Activated gamma-delta T cell treated with anti-CD3 and anti-CD28 coated beads, Interleukin-2, amount 50 U/mL, for 16 hours (primary cell): ENCODE measurements around the gene BCAT1.
"Not testable (repeated sequence)": the region's sequence is repeated elsewhere in the genome, so short reads cannot be mapped to it uniquely, and the experiment has no call there.

Experiments
- DNase-seq: peaks from one replicate; pipeline ENCODE4 v3.0.0-alpha.2; 2020; ENCODE audit warnings: low read depth

Gene BCAT1

GRCh38 chr12:24898606-24899005 is 50.3 kb downstream of the BCAT1 start:
- DNase-seq: no peak

- no peak for DNase-seq
These were observed 50.7 kb downstream of the BCAT1 start for GRCh38 chr12:24898185-24898584.

GRCh38 chr12:24896171-24896570 is 52.7 kb downstream of the BCAT1 start:
- DNase-seq: no peak

- no peak for DNase-seq
These were observed 53.3 kb downstream of the BCAT1 start for GRCh38 chr12:24895612-24896011.

GRCh38 chr12:24894879-24895278 is 54.0 kb downstream of the BCAT1 start:
- no peak for DNase-seq

GRCh38 chr12:24890048-24890803 is 58.7 kb downstream of the BCAT1 start:
- DNase-seq: no peak

- no peak for DNase-seq
These were observed 59.5 kb downstream of the BCAT1 start for GRCh38 chr12:24889411-24889810.

GRCh38 chr12:24888813-24889212 is 60.1 kb downstream of the BCAT1 start:
- DNase-seq: no peak

GRCh38 chr12:24884911-24885310 is 64.0 kb downstream of the BCAT1 start:
- DNase-seq: no peak

GRCh38 chr12:24881724-24882371 is 67.1 kb downstream of the BCAT1 start:
- DNase-seq: no peak

GRCh38 chr12:24881227-24881626 is 67.7 kb downstream of the BCAT1 start:
- DNase-seq: no peak

GRCh38 chr12:24880732-24881131 is 68.2 kb downstream of the BCAT1 start:
- DNase-seq: no peak

- no peak for DNase-seq
These were observed 69.3 kb downstream of the BCAT1 start for GRCh38 chr12:24879644-24880043.

- no peak for DNase-seq
These were observed 73.9 kb downstream of the BCAT1 start for GRCh38 chr12:24875014-24875413.

- DNase-seq: no peak
These were observed 76.7 kb downstream of the BCAT1 start for GRCh38 chr12:24872211-24872610.

GRCh38 chr12:24866139-24866538 is 82.8 kb downstream of the BCAT1 start:
- DNase-seq: not testable (repeated sequence)

GRCh38 chr12:24864796-24865125 is 84.1 kb downstream of the BCAT1 start:
- no peak for DNase-seq

GRCh38 chr12:24861766-24862540 is 86.9 kb downstream of the BCAT1 start:
- no peak for DNase-seq

GRCh38 chr12:24860546-24860945 is 88.4 kb downstream of the BCAT1 start:
- no peak for DNase-seq

- no peak for DNase-seq
These were observed 92.4 kb downstream of the BCAT1 start for GRCh38 chr12:24856541-24856940.

GRCh38 chr12:24854908-24855307 is 94.0 kb downstream of the BCAT1 start:
- DNase-seq: no peak

GRCh38 chr12:24854017-24854416 is 94.9 kb downstream of the BCAT1 start:
- DNase-seq: no peak

GRCh38 chr12:24853588-24853987 is 95.3 kb downstream of the BCAT1 start:
- DNase-seq: no peak
